ENCODE measurements around the gene GBP4.
"Not testable (repeated sequence)": the region's sequence is repeated elsewhere in the genome, so short reads cannot be mapped to it uniquely, and the experiment has no call there.

The GBP4 gene

GRCh38 chr1:89198491-89199072, at the start of gene GBP4:
Gene GBP4 (minus strand): TSS chr1:89198942. CDS start chr1:89198834, 108 bp downstream.
- DNase-seq, result peak; percentile 62 to 88

- DNase-seq, result no peak
Measured at GRCh38 chr1:89243046-89243445, 44.3 kb upstream of the GBP4 start.

GRCh38 chr1:89221341-89221740, 22.6 kb upstream of the GBP4 start:
- DNase-seq, result no peak

GRCh38 chr1:89219851-89220250, 21.1 kb upstream of the GBP4 start:
- not testable (repeated sequence) for DNase-seq

- DNase-seq, result not testable (repeated sequence)
Measured at GRCh38 chr1:89218941-89219340, 20.2 kb upstream of the GBP4 start.

GRCh38 chr1:89213347-89213746, 14.6 kb upstream of the GBP4 start:
- no peak for DNase-seq

- no peak for DNase-seq
Measured at GRCh38 chr1:89211035-89211634, 12.4 kb upstream of the GBP4 start.

- no peak for DNase-seq
Measured at GRCh38 chr1:89206373-89206772, 7.6 kb upstream of the GBP4 start.

- no peak for DNase-seq
Measured at GRCh38 chr1:89203166-89203565, 4.4 kb upstream of the GBP4 start.

GRCh38 chr1:89201106-89201794, 2.5 kb upstream of the GBP4 start:
- peak; percentile 19 to 59 for DNase-seq

GRCh38 chr1:89200663-89201062, 1.9 kb upstream of the GBP4 start:
- DNase-seq, result peak in 1 of 2 donors; percentile 74

- peak in 1 of 2 donors; percentile 72 for DNase-seq
Measured at GRCh38 chr1:89199525-89200031, 836 bp upstream of the GBP4 start.

- DNase-seq, result no peak
Measured at GRCh38 chr1:89198081-89198480, 661 bp downstream of the GBP4 start.

- DNase-seq, result no peak
Measured at GRCh38 chr1:89195476-89195875, 3.3 kb downstream of the GBP4 start.

GRCh38 chr1:89191314-89191713, 7.4 kb downstream of the GBP4 start:
- DNase-seq, result no peak

- DNase-seq, result no peak
Measured at GRCh38 chr1:89190017-89190416, 8.7 kb downstream of the GBP4 start.

GRCh38 chr1:89179343-89179742, 19.4 kb downstream of the GBP4 start:
- no peak for DNase-seq

- DNase-seq, result no peak
Measured at GRCh38 chr1:89176971-89177370, 21.8 kb downstream of the GBP4 start.

- DNase-seq, result no peak
Measured at GRCh38 chr1:89175601-89176256, 23.0 kb downstream of the GBP4 start, which contains the start of gene GBP7. Gene GBP7 (minus strand): TSS chr1:89176003. CDS start chr1:89171935, 4,068 bp downstream.

- no peak for DNase-seq
Measured at GRCh38 chr1:89174491-89174890, 24.3 kb downstream of the GBP4 start.

- no peak for DNase-seq
Measured at GRCh38 chr1:89172468-89173143, 26.1 kb downstream of the GBP4 start.

- no peak for DNase-seq
Measured at GRCh38 chr1:89171067-89171438, 27.7 kb downstream of the GBP4 start.

All from CD4-positive, alpha-beta T cell treated with Interferon alpha-2 for 1 hour (primary cell).